Thyroid gland (tissue), 4 donors: Measurements from ENCODE around the gene BICDL1.

ENCODE experiments used
- POLR2A ChIP-seq, 2 donors: fragments of 450-650 bp; IDR thresholded peaks; one replicate each; pipeline ENCODE4 v1.6.1; 2017; ENCODE audit warnings: antibody characterized with exemption in 2 of 2, mild to moderate bottlenecking in 2 of 2, moderate library complexity in 1 of 2
- TF ChIP-seq, protein P1 (sequence below), 6 experiments: fragments of 200-600 bp in 3 of 6; fragments of 450-650 bp in 3 of 6; sonication (generic) in 3 of 6; IDR thresholded peaks; one replicate each; pipeline ENCODE4 v1.5.1; 2016 to 2019; ENCODE audit warnings: antibody characterized with exemption in 6 of 6, mild to moderate bottlenecking in 2 of 6, inconsistent platforms in 1 of 6, moderate library complexity in 1 of 6

GRCh38 chr12:120086801-120087621 lies 98.0 kb downstream of the BICDL1 start:
- TF ChIP-seq, protein P1, sequence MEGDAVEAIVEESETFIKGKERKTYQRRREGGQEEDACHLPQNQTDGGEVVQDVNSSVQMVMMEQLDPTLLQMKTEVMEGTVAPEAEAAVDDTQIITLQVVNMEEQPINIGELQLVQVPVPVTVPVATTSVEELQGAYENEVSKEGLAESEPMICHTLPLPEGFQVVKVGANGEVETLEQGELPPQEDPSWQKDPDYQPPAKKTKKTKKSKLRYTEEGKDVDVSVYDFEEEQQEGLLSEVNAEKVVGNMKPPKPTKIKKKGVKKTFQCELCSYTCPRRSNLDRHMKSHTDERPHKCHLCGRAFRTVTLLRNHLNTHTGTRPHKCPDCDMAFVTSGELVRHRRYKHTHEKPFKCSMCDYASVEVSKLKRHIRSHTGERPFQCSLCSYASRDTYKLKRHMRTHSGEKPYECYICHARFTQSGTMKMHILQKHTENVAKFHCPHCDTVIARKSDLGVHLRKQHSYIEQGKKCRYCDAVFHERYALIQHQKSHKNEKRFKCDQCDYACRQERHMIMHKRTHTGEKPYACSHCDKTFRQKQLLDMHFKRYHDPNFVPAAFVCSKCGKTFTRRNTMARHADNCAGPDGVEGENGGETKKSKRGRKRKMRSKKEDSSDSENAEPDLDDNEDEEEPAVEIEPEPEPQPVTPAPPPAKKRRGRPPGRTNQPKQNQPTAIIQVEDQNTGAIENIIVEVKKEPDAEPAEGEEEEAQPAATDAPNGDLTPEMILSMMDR (IDR thresholded peaks at IDR 0.05) = peak; percentile 79 to 99 (median 98)
- peak in 1 of 2 donors; percentile 62 for TF ChIP-seq POLR2A (IDR thresholded peaks at IDR 0.05)
